Ascending aorta (tissue), 2 donors: ENCODE data around the gene TGFBR2. TPM values are rescaled to one million over a fixed set of nuclear protein-coding genes. Genes with fewer than 3 reads are reported as not detected.

Experiments used
- DNase-seq, 2 donors: peaks; one replicate each; pipeline ENCODE4 v3.0.0-alpha.2; 2019; ENCODE audit warnings: low spot score in 2 of 2
- H3K27ac ChIP-seq, 2 donors: fragments of 200-600 bp; sonication (generic); one replicate each; pipeline ENCODE4 v1.5.1; 2016 to 2017; ENCODE audit warnings: mild to moderate bottlenecking in 1 of 2
- H3K27me3 ChIP-seq: fragments of 200-600 bp; sonication (generic); one replicate; pipeline ENCODE4 v1.5.1; 2017
- H3K36me3 ChIP-seq, 2 donors: fragments of 200-600 bp; sonication (generic); one replicate each; pipeline ENCODE4 v1.5.1; 2016
- H3K4me1 ChIP-seq, 2 donors: fragments of 200-600 bp; sonication (generic); one replicate each; pipeline ENCODE4 v1.5.1; 2016 to 2017; ENCODE audit warnings: mild to moderate bottlenecking in 1 of 2
- H3K4me3 ChIP-seq, 2 donors: fragments of 200-600 bp; sonication (generic); one replicate each; pipeline ENCODE4 v1.5.1; 2016 to 2017; ENCODE audit warnings: mild to moderate bottlenecking in 1 of 2
- H3K9me3 ChIP-seq, 2 donors: fragments of 200-600 bp; sonication (generic); one replicate each; pipeline ENCODE4 v1.5.1; 2016
- CTCF ChIP-seq, 3 experiments: fragments of 200-600 bp in 2 of 3; fragments of 450-650 bp in 1 of 3; sonication (generic) in 2 of 3; IDR thresholded peaks; one replicate each; pipeline ENCODE4 v1.5.1; 2016 to 2019; ENCODE audit warnings: antibody characterized with exemption in 3 of 3, mild to moderate bottlenecking in 1 of 3, moderate library complexity in 1 of 3
- intact Hi-C: fragments of 100-400 bp; cut with DNase I; formaldehyde crosslinking; loops from one replicate; pipeline ENCODE4 v1.15.1; 2023
- total RNA-seq: library from RNA; depleted of rRNA; stranded (reverse); fragments of >200 nt; gene quantifications from one replicate; pipeline ENCODE4 v1.1.0, GENCODE V29; 2016

Gene TGFBR2
- total RNA-seq, 1 donor from 2014 or later = 343 TPM

- H3K4me1 ChIP-seq = peaks cover 11 to 43% of the 10 kb centered on the region in 2 donors
- no peaks in the 10 kb centered on the region for H3K9me3 ChIP-seq
- H3K36me3 ChIP-seq = peaks cover 25 to 32% of the 10 kb centered on the region in 2 donors
- H3K27me3 ChIP-seq = no peaks in the 10 kb centered on the region
- TF ChIP-seq CTCF (IDR thresholded peaks at IDR 0.05) = no peak
- no peak for DNase-seq
- H3K4me3 ChIP-seq = no peak overlapping the region
- H3K27ac ChIP-seq = peak overlapping the region; percentile 67 to 82
- intact Hi-C loops = no loop called here
These were observed 36.5 kb downstream of the TGFBR2 start for GRCh38 chr3:30642849-30643361.

GRCh38 chr3:30643763-30644462, 37.5 kb downstream of the TGFBR2 start:
- no peaks in the 10 kb centered on the region for H3K27me3 ChIP-seq
- peaks cover 11 to 44% of the 10 kb centered on the region in 2 donors for H3K4me1 ChIP-seq
- peak in 1 of 2 donors; percentile 23 for DNase-seq
- H3K36me3 ChIP-seq = peaks cover 34 to 42% of the 10 kb centered on the region in 2 donors
- H3K4me3 ChIP-seq = no peak overlapping the region
- H3K9me3 ChIP-seq = no peaks in the 10 kb centered on the region
- H3K27ac ChIP-seq = peak overlapping the region; percentile 67 to 82
- TF ChIP-seq CTCF (IDR thresholded peaks at IDR 0.05) = no peak
- intact Hi-C loops = no loop called here

- Histone ChIP-seq H3K27ac (peak overlapping the region; percentile 67 to 82), H3K4me3 (no peak overlapping the region), H3K27me3 (no peaks in the 10 kb centered on the region), H3K9me3 (no peaks in the 10 kb centered on the region), H3K36me3 (peaks cover 34 to 49% of the 10 kb centered on the region in 2 donors), H3K4me1 (peaks cover 11 to 41% of the 10 kb centered on the region in 2 donors)
- TF ChIP-seq CTCF (IDR thresholded peaks at IDR 0.05) = no peak
- DNase-seq = no peak
- intact Hi-C loops = no loop called here
These were observed 38.2 kb downstream of the TGFBR2 start for GRCh38 chr3:30644615-30645014.

- peak overlapping the region in 1 of 2 donors; percentile 82 for H3K27ac ChIP-seq
- no peak for TF ChIP-seq CTCF (IDR thresholded peaks at IDR 0.05)
- H3K4me3 ChIP-seq = no peak overlapping the region
- peaks cover 11 to 41% of the 10 kb centered on the region in 2 donors for H3K4me1 ChIP-seq
- no peak for DNase-seq
- H3K27me3 ChIP-seq = no peaks in the 10 kb centered on the region
- intact Hi-C loops = no loop called here
- peaks cover 37 to 54% of the 10 kb centered on the region in 2 donors for H3K36me3 ChIP-seq
- no peaks in the 10 kb centered on the region for H3K9me3 ChIP-seq
These were observed 38.7 kb downstream of the TGFBR2 start for GRCh38 chr3:30645077-30645476.

- no peak overlapping the region for H3K27ac ChIP-seq
- DNase-seq = no peak
- intact Hi-C loops = no loop called here
- H3K36me3 ChIP-seq = peaks cover 50 to 66% of the 10 kb centered on the region in 2 donors
- no peaks in the 10 kb centered on the region for H3K9me3 ChIP-seq
- H3K4me1 ChIP-seq = peaks cover 11 to 36% of the 10 kb centered on the region in 2 donors
- no peak overlapping the region for H3K4me3 ChIP-seq
- TF ChIP-seq CTCF (IDR thresholded peaks at IDR 0.05) = no peak
- no peaks in the 10 kb centered on the region for H3K27me3 ChIP-seq
These were observed 39.9 kb downstream of the TGFBR2 start for GRCh38 chr3:30646181-30646876.
